ENCODE results near the gene ADGRV1.

- TF ChIP-seq, protein P1, sequence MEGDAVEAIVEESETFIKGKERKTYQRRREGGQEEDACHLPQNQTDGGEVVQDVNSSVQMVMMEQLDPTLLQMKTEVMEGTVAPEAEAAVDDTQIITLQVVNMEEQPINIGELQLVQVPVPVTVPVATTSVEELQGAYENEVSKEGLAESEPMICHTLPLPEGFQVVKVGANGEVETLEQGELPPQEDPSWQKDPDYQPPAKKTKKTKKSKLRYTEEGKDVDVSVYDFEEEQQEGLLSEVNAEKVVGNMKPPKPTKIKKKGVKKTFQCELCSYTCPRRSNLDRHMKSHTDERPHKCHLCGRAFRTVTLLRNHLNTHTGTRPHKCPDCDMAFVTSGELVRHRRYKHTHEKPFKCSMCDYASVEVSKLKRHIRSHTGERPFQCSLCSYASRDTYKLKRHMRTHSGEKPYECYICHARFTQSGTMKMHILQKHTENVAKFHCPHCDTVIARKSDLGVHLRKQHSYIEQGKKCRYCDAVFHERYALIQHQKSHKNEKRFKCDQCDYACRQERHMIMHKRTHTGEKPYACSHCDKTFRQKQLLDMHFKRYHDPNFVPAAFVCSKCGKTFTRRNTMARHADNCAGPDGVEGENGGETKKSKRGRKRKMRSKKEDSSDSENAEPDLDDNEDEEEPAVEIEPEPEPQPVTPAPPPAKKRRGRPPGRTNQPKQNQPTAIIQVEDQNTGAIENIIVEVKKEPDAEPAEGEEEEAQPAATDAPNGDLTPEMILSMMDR (conservative IDR thresholded peaks at IDR 0.05; ENCODE audit: low read length): no peak
- no peak for TF ChIP-seq EZH2phosphoT487 (IDR thresholded peaks at IDR 0.05; ENCODE audit: borderline replicate concordance, low read depth, low read length)
Measured at GRCh38 chr5:90855296-90856010, 296.9 kb downstream of the ADGRV1 start.
